GM19240 (cell line): ENCODE results near the gene CCDC80.

Source experiments
- DNase-seq: peaks from one replicate; pipeline ENCODE4 v3.0.0; 2011; ENCODE audit warnings: low spot score; ENCODE audit not compliant: insufficient read length

Gene CCDC80

GRCh38 chr3:112634786-112635541, 6.0 kb downstream of the CCDC80 start:
- no peak for DNase-seq

GRCh38 chr3:112633757-112634156, 7.2 kb downstream of the CCDC80 start:
- DNase-seq: no peak

- no peak for DNase-seq
Measured at GRCh38 chr3:112633191-112633590, 7.8 kb downstream of the CCDC80 start.

GRCh38 chr3:112632596-112632995, 8.3 kb downstream of the CCDC80 start:
- no peak for DNase-seq

GRCh38 chr3:112631257-112631656, 9.7 kb downstream of the CCDC80 start:
- no peak for DNase-seq

GRCh38 chr3:112629425-112629824, 11.5 kb downstream of the CCDC80 start:
- no peak for DNase-seq

- no peak for DNase-seq
Measured at GRCh38 chr3:112627919-112628466, 12.9 kb downstream of the CCDC80 start.

- no peak for DNase-seq
Measured at GRCh38 chr3:112627419-112627818, 13.5 kb downstream of the CCDC80 start.

DNA sequence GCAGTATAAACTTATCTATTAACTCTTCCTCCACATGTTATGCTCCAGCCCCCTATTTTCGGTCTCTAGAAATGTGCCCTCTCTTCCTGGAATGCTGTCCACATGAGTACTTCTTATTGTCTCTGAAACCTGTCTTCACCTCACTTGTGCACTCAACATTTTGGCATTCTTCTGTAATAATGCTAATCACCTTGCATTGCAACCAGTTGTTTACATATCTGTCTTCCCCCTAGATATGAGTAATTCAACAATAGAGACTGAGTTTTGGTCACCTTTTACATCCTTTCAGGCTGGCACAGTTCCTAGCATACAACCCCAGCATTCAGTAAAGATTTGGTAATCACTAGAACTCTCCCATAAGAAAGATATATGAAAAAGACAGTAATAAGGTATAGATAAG, 17.2 kb downstream of the CCDC80 start:
- no peak for DNase-seq

DNA sequence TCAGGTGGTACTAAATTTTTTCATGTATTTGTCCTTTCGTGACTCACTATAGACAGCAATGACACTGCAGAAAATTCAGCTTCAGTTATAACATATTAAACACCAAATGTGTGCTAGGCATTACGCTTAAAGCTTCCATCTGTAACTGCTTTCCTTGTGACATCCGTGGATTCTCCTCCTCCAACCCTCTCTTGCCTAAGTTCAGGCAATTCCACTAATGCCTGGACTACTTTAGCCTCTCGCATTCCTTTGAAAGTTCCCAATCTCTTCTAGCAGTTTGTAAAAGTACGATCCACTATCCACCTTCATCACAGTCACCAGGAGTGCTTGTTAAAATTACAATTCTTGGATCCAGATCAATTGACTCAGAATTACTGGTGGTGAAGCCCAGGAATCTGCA, 17.7 kb downstream of the CCDC80 start:
- DNase-seq: no peak

GRCh38 chr3:112619295-112619694, 21.6 kb downstream of the CCDC80 start:
- DNase-seq: no peak

DNA sequence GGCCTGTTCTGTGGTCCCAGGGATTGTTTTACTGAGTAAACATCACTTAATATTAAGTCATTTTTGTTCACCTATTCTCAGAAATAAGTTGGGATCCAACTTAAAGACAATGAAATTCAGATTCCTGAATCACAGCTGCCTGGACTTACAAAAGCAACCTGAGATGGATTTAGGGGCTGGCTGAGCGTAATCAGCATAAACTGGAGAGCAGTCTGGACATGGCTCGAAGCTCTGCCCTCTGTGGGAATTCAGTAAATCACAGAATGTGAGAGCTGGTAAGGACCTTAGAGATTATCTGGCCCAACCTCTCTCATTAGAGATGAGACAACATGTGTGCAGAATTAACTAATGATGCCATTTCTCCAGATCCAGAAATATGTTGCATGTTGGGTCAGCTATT, 23.7 kb downstream of the CCDC80 start:
- no peak for DNase-seq

DNA sequence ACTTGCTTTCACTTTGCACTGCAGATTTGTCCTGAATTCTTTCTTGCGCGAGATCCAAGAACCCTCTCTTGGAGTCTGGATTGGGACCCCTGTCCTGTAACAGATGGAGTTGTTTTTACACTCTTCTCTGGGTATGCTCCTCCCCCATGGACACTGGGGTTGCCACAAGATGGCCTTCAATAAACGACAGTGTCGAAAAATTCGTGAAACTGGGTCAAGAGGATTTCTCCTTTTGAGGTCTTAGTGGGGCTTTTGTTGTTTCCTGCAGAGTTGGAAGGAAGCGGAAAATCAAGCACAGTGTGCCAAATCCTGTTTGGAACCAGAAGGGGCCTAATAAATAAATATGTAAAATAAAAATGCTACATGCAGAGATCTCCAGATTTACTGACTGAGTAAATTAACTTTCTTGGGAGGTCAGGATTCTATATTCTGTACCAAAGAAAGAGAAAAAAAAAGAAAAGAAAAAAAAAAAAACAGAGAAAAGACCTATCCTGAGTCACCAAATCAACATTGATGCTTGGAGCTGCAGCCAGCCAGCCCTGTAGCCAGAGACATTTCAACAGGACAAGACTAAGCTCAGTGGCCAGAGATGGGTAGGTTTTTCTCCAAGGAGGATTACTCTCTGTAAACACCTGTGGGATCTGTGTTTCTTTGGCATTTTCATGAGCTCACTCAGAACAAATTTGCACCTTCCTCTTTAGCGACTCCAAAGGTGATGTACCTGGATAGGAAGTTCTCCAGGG, 24.8 kb downstream of the CCDC80 start:
- DNase-seq: no peak

- DNase-seq: no peak
Measured at GRCh38 chr3:112611752-112612515, 29.0 kb downstream of the CCDC80 start.

DNA sequence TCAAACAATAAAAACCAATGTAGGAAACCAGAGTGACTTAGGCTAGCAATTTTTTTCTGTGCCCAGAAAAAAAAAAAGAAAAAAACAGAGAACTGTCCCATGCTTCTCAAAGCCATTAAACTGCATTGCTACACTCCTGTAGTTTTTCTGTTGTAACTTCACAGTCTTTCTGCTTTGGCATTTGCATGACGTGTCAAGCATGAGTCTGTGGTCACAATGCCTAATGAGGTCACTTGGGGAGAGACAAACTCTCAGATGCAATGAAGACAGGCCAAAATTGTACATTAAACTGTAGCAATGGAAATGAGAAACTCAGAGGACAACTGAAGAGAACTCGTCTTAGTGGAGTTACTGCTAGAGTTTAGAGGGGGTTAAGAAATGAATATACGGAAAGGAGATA, 30.8 kb downstream of the CCDC80 start:
- no peak for DNase-seq

DNA sequence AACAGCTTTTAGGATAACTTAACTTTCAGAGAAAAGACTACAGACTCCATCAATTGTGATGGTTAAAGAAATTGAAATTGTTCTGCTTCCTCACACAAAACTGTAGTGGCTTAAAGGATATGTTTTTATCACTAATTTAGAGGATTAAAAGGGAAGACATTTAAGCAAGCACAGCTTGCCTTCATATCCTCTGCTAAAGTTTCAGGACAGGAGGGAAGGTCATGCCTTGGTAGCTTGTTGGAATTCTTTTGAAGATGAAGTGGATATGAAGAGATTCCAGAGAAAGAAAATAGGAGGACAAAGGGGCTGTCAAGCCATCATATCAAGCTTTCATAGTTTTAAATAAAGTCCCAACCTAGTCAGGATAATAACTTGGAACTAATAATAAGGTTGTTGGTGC, 33.1 kb downstream of the CCDC80 start:
- DNase-seq: no peak

DNA sequence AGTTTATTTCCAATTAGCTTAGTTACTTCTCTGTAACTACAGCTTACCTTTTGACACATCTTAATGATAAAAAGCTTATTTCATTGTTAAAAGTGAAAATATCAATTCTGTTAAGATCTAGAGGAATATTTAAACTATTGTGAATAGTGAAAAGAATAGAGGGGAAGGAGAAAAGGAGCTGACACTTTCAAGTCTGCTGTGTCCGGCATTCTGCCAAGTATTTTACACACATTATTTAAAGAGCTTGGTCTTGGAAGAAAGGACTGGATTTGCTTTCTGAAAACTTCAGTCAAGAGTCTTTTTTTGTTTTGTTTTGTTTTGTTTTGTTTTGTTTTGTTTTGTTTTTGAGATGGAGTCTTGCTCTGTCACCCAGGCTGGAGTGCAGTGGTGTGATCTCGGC, 34.8 kb downstream of the CCDC80 start:
- no peak for DNase-seq

GRCh38 chr3:112605285-112605684, 35.7 kb downstream of the CCDC80 start:
- DNase-seq: no peak

DNA sequence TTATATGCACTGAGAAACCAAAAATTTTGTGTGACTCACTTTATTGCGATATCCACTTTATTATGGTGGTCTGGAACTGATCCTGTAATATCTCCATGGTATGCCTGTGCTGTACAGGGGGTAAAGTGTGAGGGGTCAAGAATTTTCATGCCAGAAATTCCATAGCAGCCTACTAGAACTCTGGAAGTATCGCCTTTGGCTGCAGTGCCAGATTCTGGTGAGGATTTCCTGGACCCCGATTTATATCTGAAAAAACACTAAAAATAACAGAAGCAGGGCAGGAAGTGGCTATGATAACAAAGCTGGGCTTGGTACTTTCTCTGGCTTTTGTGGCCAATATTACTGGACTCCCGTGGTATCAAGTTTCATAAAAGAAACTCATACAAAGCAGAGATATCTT, 36.4 kb downstream of the CCDC80 start:
- no peak for DNase-seq

DNA sequence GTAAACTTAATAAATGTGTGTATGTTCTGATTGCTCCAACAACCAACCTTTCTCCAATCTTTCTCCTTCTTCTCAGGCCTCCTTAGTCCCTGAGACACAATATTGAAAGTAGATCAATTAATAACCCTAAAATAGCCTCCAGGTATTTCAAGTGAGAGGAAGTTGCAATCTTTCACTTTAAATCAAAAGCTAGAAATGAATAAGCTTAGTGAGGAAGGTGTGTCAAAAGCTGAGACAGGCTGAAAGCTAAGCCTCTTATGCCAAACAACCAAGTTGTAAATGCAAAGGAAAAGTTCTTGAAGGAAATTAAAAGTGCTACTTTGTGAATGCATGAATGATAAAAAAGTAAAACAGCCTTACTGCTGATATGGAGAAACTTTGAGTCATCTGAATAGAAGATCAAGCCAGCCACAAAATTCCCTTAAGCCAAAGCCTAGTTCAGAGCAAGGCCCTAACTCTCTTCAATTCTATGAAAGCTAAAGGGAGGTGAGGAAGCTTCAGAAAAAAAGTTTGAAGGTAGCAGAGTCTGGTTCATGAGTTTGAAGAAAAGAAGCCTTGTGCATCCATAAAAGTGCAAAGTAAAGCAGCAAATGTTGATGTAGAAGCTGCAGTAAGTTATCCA, 38.6 kb downstream of the CCDC80 start:
- DNase-seq: no peak

DNA sequence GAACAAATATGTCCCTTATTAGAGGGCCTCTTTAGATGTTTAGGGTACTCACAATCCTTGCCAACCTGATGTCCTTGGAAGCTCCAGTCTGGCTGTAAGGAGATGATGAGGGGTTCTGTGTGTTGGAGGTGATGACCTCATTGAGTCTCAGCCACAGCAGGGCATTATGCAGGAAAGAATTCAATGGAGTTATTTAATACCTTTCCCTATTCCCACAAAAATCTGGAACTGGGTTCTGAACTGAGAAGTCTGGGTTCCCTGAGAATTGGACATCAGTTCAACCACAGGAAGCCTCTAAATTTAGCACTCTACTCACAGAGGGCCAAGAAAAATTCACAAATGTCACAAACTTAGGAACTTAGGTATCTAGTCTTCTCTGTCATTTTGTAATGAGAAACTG, 42.2 kb downstream of the CCDC80 start:
- DNase-seq: no peak

DNA sequence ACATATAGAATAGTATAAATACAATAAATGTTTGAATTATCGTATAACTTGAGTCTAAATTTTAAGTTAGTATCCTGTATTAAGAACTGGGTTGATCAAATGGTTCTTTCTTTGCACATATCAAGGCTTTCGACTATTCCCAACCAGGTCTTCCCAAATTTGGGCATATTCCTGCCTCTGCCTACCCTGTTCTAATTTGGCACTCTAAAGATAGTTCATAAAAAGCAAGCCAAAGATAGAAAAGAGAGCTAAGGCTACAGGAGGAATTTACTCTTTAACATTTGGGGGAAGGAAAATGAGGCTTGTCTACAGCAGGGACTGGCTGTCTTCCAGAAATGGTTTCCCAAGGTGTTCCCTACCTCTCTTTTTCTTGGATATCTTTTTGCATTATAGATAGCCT, 43.0 kb downstream of the CCDC80 start:
- DNase-seq: no peak
